Umbilical cord (tissue), 2 donors: ENCODE measurements around the gene KCNG3. TPM values are rescaled to one million over a fixed set of nuclear protein-coding genes. Genes with fewer than 3 reads are reported as not detected.

Experiments used
- DNase-seq: peaks from one replicate; pipeline ENCODE4 v3.0.0-alpha.2; 2015; ENCODE audit warnings: low spot score
- total RNA-seq: library from RNA; depleted of rRNA; stranded (reverse); fragments of >200 nt; gene quantifications from one replicate; pipeline ENCODE4 v1.2.3, GENCODE V29; 2014; ENCODE audit warnings: low replicate concordance; ENCODE audit not compliant: insufficient read depth

Gene KCNG3, protein sequence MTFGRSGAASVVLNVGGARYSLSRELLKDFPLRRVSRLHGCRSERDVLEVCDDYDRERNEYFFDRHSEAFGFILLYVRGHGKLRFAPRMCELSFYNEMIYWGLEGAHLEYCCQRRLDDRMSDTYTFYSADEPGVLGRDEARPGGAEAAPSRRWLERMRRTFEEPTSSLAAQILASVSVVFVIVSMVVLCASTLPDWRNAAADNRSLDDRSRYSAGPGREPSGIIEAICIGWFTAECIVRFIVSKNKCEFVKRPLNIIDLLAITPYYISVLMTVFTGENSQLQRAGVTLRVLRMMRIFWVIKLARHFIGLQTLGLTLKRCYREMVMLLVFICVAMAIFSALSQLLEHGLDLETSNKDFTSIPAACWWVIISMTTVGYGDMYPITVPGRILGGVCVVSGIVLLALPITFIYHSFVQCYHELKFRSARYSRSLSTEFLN
- 1.7 TPM for total RNA-seq

DNA sequence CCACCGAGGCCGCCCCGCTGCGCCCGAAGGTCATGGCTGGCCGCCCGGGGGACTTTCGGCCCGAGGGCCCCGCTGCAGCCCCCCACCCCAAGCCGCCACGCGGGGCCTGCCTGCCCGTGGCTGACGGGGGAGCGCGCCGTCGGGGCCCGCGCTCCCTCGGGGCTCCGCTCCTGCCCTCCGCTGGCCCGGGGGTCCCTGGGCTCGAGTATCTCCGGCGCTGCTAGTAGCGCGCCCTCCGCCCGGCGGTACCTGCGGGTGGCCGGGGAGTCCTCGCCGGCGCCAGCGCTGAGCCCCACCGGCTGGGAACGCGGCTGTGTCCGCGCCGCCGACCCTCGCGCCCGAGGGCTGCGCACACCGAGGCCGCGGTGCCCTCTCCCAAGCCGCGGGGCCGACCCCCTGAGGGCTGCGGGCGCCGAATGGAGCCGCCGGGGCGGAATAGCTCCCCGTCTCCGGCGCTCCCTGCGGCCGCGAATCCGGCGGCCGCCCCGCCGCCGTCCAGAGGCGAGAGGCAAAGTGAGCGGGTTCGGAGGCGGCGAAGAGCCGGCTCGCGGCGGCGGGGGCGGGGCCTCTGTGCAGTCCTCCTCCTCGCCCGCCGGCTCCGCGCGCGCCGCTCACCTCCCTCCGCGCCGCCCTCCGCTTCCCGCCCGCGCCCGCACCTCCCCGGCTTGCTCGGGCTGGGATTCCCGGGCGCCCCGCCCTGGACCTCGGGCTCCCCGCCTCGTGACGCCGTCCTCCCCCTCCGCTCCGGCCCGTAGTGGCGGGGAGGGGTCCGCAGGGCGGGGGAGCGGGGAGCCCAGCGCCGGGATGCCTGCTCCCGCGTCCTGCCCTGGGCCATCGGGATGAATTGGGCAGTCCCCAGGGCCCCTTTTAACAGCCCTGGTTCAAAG lies at the start of gene KCNG3:
Gene KCNG3, minus strand, starts transcription at position 515 of the 887 bp plus-strand sequence. Its CDS starts 481 bp downstream, at position 34.
- peak; percentile 57 for DNase-seq

DNA sequence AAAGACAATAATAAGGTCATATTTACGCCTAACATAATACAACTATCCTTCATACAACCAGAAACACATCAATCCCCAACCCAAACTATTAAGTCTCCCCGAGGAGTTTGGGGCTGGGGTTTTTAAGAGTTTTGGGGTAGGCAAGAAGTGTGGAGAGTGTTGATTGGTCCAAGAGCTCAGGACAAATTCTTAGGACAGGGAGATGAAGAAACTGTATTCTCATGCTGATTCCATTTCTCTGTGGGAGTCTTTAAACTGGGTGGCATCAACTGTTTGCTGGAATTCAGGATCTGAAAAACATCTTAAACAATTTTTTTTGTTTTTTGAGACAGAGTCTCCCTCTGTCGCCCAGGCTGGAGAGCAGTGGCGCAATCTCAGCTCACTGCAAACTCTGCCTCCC lies 49.1 kb upstream of the KCNG3 start:
- no peak for DNase-seq

DNA sequence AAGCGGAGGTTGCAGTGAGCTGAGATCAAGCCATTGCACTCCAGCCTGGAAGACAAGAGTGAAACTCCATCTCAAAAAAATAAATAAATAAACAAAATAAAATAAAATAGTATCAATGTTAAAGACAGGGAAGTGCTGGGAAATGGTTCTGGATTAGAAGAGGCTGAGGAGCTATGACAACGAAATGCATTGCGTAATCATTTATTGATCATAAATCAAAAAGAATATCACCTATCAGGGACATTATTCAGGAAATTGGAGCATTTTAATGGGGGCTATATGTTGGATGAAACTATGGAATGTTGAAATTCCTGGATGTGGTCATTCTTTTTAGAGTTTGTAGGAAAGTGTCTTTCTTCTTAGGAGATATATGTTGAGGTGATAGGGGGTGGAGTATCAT lies 43.7 kb upstream of the KCNG3 start:
- no peak for DNase-seq

GRCh38 chr2:42532397-42532796 lies 38.6 kb upstream of the KCNG3 start:
- no peak for DNase-seq

DNA sequence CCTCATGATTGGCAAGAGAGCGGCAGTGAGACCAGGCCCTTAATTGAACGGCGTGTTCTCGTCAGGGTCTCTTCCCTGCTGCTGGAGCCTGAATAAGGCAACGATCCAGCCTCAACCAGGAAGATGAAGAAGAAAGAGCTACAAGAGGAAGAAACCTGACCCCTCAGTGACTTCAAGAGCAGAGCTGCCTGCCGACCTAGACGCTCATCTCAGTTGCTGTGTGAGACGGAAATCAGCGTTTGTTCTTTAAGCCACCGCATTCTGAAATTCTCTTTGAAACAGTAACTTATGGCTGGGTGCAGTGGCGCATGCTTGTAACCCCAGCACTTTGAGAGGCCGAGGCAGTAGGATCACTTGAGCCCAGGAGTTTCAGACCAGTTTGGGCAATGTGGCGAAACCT lies 29.6 kb upstream of the KCNG3 start:
- DNase-seq, result no peak

DNA sequence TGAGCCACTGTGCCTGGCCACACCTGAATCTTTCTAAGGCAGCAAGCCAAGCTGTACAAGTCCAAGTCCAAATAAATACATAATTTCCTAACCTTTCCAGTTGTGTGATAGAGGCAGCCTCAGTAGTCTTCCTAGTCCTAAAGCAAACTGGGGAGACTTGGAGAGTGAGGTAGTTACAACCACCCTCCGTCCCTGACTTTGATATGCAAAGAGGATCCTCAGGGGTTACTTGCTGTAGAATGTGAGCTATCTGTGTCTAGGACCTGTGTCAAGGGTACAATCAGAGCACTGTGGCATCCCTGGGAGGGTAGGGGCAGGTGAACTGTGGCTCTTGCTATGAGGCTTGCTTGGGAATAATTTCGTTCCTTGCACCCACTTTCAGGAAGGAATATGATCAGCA lies 28.3 kb upstream of the KCNG3 start:
- DNase-seq, result no peak

- DNase-seq, result no peak
Measured at GRCh38 chr2:42519624-42520023, 25.8 kb upstream of the KCNG3 start.

- no peak for DNase-seq
Measured at GRCh38 chr2:42516418-42516901, 22.7 kb upstream of the KCNG3 start.

DNA sequence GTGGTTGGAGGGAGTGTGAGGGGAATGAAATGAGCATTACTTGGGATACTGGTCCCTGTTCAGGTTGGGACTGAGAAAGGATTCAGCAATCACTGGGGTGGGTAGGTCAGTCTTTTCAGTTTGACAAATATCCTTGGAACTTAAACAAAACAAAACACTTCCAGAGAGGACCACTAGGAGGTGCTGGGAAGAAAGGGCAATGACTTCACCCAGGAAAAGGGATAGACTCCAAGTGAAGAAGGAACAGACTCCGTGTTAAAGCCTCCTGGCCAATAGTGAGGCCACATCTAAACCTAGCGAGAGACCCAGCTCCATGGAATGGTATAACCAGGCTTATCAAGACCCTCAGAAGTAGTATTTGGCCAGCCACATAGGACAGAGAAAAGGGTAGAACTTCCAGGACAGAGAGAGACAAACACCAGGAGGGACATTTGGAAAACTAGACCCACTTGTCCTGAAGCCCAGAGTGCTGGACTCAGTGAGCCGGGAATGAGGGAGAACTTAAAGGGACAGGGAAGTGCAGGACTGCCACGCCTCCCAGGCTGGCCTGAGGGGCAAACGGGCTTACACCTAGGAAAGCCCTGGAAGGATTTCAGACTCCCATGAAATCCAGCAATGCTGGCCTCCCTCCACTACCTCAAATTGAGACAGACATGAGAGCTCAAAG lies 19.6 kb upstream of the KCNG3 start:
- DNase-seq, result no peak

GRCh38 chr2:42510608-42511243 lies 16.9 kb upstream of the KCNG3 start:
- no peak for DNase-seq

- no peak for DNase-seq
Measured at GRCh38 chr2:42510191-42510590, 16.4 kb upstream of the KCNG3 start.

DNA sequence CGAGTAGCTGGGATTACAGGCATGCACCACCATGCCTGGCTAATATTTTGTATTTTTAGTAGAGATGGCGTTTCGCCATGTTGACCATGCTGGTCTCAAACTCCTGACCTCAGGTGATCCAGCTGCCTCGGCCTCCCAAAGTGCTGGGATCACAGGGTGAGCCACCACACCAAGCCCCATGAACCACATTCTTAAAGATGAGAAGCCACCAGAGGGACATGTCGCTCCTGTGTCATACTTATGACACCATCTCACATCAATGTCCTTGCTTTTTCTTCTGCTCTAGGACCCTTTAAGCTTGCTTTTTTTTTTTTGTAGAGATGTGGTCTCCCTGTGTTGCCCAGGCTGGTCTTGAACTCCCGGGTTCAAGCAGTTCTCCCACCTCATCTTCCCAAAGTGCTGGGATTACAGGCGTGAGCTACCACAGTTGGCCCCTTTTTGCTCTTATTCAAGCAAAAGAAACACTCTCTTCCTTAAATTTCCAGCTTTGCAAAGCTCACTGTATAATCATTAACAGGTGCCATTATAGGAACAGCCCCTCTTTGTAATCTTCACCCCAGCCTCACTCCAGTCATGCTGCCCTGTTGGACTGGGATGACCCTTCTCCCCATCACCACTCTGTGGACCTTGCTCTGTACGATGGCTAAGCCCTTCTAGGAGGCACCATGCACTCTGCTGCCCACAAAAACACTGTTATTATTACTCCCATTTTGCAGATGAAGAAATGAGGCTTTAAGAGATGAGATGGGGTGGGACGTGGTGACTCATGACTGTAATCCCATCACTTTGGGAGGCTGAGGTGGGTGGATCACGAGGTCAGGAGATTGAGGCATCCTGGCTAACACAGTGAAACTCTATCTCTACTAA lies 10.8 kb upstream of the KCNG3 start:
- DNase-seq, result no peak

DNA sequence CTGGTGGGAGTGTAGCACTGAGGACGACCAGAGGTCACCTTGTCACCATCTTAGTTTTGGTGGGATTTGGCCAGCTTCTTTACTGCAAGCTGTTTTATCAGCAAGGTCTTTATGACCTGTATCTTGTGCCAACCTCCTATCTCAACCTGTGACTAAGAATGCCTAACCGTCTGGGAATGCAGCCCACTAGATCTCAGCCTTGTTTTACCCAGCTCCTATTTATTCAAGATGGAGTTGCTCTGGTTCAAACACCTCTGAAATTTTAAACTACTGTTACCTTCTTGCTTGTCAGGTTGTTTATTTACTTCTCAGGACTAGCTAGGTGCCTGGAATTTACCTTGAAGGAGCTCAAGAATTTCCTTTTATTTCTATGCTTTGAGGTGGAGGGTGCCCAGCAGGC lies 9.5 kb upstream of the KCNG3 start:
- no peak for DNase-seq

DNA sequence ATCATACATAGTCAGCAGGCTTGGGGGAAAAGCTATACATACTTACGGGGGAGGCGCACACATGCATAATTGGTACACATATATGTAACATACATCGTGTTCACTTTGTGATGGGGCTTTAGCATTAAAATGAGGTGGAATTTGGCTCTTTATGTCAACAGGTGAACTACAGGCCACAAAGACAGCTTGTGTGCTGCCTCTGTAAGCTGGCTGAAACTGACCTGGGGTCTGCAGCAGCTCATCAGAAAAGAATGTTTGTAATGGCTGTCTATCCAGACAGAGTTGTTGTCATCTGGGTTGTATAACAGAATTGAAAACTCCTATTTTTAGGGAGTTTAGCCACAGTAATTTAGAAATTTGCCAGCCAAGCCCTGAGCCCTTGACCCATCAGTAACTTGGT lies 4.7 kb upstream of the KCNG3 start:
- DNase-seq, result no peak

GRCh38 chr2:42495611-42496010 lies 1.8 kb upstream of the KCNG3 start:
- no peak for DNase-seq

- DNase-seq, result no peak
Measured at GRCh38 chr2:42495234-42495581, 1.4 kb upstream of the KCNG3 start.

DNA sequence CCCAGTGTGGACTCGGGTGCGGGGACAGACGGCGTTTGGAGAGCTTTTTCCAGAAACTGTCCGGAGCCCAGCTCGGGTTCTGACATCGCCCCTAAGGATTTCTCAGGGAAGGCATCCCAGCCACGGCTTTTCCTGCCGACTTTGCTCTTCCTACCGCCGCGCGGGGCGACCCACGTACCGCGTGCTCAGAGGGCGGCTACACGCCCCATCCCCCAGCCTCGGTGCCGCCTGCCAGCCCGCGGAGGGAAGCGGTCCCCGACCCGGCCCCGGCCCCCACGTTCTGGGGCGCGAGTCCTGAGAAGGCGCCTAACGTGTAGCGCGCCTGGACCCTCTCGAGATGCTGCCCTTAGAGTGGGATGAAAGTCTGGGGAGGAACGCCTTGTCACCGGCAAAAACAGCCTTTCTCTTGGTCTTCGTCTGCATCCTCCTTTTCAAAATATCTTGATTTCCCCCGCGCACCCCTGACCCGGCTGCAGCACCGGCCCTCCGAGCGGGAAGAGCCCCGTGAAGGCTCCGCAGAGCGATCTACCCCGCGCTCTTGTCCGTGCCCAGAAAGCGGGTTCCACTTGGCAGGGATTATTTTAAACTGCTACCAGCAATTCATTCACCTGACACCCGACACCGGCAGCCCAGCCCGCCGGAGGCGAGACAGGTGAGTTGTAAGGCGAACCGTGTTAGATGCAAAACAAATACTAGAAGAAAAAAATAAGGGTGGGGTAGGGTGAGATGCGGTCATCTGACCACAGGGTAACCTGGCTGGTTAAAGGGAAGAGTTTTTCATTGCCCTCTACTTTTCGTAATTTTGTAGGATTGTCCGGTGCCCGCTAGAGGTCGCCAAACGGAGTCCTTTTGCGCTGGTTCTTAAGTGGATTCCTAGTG lies 812 bp upstream of the KCNG3 start:
- peak; percentile 79 for DNase-seq

- DNase-seq, result no peak
Measured at GRCh38 chr2:42492691-42493467, 903 bp downstream of the KCNG3 start.

GRCh38 chr2:42488297-42488696 lies 5.5 kb downstream of the KCNG3 start:
- DNase-seq, result no peak
